NB4 (cell line): Measurements from ENCODE around the gene MUC12.

Source experiments
- CTCF ChIP-seq: IDR thresholded peaks from one replicate; pipeline ENCODE4 v1.5.1; 2012; ENCODE audit warnings: low read depth, low read length
- MYC ChIP-seq: IDR thresholded peaks from 2 replicates; pipeline ENCODE4 v1.6.1; 2011; ENCODE audit warnings: low read depth, low read length
- POLR2A ChIP-seq: IDR thresholded peaks from 2 replicates; pipeline ENCODE4 v1.6.1; 2011; ENCODE audit warnings: mild to moderate bottlenecking; ENCODE audit not compliant: insufficient read length; ENCODE audit errors: extremely low read depth

- TF ChIP-seq POLR2A (no peak), CTCF (no peak), MYC (no peak)
These were observed 18.2 kb upstream of the MUC12 start for GRCh38 chr7:100951172-100951571.
